GM19239 (cell line): ENCODE results near the gene COX6B1.
"Not testable (repeated sequence)": the region's sequence is repeated elsewhere in the genome, so short reads cannot be mapped to it uniquely, and the experiment has no call there.

Experiments
- DNase-seq: peaks from one replicate; pipeline ENCODE4 v3.0.0; 2011; ENCODE audit warnings: low spot score; ENCODE audit not compliant: insufficient read length
- FAIRE-seq: peaks from 2 replicates; lab custom pipeline; 2011; peaks lifted over from hg19 to GRCh38; lab: Jason Lieb, UNC

Gene COX6B1, protein sequence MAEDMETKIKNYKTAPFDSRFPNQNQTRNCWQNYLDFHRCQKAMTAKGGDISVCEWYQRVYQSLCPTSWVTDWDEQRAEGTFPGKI

DNA sequence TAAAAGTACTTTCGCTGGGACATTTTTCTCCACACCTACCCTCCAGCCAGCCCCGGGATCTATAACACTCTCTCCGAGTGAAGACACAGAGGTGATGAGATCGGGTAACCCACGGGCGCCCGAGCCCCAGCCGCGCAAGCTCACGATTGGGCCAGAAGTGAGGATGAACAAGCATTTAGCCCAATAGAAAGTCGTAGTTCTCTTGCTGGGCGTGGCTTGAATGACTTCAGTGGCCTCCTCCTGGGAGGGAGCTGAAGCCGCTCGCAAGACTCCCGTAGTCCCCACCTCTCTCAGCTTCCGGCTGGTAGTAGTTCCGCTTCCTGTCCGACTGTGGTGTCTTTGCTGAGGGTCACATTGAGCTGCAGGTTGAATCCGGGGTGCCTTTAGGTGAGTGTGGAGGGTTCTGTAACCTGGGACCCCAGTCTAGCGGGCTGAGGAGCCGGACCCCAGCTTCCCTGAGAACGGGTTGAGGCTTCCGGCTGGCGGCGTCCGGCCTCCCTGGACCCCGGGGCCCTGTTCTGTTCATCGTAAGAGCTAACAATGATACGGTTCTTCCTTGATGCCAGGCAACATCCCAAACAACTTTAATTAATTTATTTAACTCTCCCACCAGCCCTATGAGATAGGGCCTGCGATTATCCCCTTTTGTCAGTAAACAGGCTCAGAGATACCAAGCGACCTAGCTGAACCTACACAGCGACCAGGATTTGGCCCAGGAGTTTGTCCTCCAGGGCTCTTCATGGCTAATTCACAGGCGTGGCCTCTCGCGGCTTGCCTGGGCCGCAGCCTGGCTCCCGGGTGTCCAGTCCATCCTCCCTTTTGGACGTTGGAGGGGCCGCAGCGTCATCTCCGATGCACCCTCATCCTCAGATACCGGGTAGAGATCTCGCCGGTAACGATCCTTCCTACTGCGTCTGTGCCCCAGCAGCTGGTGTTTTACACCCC is at the start of gene COX6B1:
COX6B1 (plus strand) TSS at position 307 of the 945 bp plus-strand sequence. CDS start 2,921 bp downstream, outside the sequence.
- peak; percentile 97 for FAIRE-seq
- DNase-seq = peak; percentile 96

DNA sequence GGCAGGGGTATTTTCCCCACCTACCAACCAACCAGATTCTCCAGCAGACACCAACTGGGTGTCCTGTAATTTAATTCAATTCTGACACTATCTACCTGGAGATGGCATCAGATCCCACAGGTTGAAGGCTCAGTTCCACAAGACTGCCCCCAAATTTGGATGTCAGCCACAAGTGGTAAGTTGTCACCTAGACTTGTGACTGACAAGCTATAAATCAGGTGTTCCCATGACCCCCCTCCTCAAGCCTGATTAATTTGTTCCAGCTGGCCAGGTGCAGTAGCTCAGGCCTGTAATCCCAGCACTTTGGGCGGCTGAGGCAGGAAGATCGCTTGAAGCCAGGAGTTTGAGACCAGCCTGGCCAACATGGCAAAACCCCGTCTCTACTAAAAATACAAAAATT is 46.2 kb upstream of the COX6B1 start:
- DNase-seq (no peak), FAIRE-seq (no peak)

DNA sequence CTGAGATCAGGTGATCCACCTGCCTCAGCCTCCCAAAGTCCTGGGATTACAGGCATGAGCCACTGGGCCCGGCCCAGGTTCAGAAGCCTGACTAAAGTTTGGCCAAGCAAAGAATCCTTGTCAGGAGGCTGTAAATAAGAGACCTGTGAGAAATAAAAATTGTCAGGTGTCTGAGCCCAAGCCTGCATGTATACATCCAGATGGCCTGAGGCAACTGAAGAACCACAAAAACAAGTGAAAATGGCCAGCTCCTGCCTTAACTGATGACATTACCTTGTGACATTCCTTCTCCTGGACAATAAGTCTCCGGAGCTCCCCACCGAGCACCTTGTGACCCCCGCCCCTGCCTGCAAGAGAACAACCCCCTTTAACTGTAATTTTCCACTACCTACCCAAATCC is 43.7 kb upstream of the COX6B1 start:
- FAIRE-seq, DNase-seq: not testable (repeated sequence)

DNA sequence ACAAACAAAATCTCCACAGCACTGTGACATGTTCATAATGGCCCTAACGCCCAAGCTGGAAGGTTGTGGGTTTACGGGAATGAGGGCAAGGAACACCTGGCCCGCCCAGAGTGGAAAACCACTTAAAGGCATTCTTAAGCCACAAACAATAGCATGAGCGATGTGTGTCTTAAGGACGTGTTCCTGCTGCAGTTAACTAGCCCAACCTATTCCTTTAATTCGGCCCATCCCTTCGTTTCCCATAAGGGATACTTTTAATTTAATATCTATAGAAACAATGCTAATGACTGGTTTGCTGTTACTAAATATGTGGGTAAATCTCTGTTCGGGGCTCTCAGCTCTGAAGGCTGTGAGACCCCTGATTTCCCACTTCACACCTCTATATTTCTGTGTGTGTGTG is 41.0 kb upstream of the COX6B1 start:
- DNase-seq, FAIRE-seq: not testable (repeated sequence)

DNA sequence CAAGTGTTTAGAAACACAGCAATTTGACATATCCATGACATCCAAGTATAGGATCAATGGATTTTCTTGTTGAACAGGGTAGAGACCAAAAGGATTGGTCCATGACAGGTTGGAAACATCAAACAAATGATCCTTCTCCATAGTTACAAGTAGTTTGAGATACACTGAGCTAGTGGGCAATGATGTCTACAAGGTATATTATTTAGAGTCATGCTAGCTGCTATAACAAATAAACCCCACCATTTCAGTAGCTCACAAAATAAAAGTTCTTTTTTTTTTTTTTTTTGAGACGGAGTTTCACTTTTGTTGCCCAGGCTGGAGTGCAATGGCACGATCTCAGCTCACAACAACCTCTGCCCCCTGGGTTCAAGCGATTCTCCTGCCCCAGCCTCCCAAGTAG is 40.5 kb upstream of the COX6B1 start:
- FAIRE-seq (no peak), DNase-seq (no peak)

- DNase-seq = no peak
- peak; percentile 83 for FAIRE-seq
Observed at GRCh38 chr19:35608251-35608650, 39.9 kb upstream of the COX6B1 start.

DNA sequence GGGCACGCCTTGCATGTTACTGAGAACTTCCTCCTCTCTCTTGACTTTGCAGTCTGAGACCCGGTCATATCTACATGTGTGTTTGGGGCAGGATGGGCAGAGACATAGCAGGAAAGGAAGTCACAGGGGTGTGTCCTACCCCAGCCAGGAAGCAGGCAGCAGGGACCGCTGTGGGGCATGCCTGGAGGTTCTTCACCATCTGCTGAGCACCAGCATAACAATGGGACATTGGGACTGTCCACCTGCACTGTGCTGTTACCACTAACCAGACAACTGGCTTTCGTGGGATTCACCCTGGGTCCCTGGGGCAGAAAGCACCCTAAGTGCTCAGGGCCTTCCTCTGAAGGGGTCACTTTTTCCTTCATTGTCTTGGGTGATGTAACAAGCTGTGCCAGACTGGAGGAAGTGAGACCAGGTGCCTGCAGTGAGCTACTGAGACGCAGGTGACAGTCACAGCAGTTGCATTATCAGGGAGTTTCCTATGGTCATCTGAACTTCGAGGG is 38.2 kb upstream of the COX6B1 start:
- peak; percentile 72 for FAIRE-seq
- DNase-seq = peak; percentile 27

DNA sequence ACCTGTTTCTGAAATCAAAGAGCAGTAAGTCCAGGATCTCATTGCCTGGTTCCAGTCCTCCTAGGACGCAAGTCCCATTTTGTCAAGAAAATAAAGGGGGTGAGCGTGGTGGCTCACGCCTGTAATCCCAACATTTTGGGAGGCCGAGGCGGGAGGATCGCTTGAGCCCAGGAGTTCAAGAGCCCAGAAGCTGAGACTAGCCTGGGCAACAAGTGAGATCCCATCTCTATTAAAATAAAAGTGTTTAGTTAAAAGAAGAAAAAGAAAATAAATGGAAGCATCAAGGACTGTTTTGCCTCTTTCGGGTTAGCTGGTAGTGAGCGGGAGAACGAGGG is 35.9 kb upstream of the COX6B1 start:
- FAIRE-seq (no peak), DNase-seq (no peak)

DNA sequence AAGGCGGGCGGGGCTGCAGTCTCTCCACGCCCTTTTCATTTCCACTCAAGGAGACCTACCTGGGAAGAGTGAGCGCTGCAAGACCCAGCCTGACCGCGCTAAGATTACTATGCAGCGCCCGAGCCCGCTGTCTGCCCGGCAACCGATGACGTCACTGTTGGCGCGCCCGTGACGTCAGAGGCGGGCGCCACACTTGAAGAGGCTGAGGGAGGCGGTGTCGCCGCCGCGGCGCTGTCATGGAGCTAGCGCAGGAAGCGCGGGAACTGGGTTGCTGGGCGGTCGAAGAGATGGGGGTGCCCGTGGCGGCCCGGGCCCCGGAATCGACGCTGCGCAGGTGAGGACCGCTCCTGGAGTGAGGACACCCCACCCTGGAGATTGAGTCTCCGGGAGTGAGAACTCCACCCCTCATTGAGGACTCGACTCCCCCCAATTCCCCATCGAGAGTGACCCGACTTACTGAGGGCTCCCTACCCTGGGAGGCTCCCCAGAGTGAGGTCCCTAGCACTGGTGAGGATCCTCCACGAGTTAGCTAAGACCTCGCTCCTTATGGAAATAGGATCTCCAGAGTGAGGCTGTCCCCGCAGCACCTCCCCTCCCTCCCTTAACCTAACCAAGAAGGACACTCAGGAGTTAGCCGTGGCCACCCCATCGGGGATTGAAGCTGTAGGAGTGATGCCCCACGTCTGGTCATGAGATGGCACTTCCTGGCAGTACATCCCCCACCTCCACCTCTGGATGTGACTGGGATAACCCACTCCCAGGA is 35.4 kb upstream of the COX6B1 start, which contains the start of gene HAUS5:
HAUS5 (plus strand) TSS at position 177 of the 763 bp plus-strand sequence; CDS start at position 237, 60 bp downstream.
- FAIRE-seq (peak; percentile 99), DNase-seq (peak; percentile 91)

DNA sequence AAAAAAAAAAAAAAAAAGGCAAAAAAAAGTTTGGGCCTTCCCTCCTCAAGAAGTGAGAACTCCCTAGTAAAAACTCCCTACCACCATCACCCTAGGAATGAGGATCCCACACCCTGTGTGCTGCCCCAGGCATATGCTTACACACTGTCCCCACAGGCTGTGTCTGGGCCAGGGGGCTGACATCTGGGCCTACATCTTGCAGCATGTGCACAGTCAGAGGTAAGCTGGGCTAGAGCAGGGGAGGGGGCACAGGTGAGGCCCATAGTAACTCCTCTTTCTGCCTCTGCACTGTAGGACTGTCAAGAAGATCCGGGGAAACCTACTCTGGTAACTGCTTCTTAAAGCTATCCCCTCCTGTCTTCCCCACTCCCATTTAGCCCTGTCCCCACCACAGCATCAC is 34.5 kb upstream of the COX6B1 start:
- FAIRE-seq (no peak), DNase-seq (no peak)

- FAIRE-seq = no peak
- no peak for DNase-seq
Observed at GRCh38 chr19:35615036-35615435, 33.1 kb upstream of the COX6B1 start.

DNA sequence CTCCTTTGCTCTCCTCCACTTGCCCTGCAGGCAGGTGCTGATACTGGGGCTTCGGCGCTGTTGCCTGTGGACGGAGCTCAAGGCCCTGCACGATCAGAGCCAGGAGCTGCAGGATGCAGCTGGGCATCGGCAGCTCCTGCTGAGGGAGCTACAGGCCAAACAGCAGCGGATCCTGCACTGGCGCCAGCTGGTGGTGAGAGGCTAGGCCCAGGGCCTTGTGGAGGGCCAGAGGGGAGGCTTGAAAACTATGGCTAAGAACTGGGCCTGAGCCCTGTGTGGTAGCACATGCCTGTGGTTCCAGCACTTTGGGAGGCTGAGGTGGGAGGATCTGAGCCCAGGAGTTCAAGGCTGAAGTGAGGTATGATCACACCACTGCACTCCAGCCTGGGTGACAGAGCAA is 29.3 kb upstream of the COX6B1 start:
- DNase-seq (no peak), FAIRE-seq (no peak)

GRCh38 chr19:35619290-35619923 is 28.7 kb upstream of the COX6B1 start:
- FAIRE-seq = no peak
- no peak for DNase-seq

DNA sequence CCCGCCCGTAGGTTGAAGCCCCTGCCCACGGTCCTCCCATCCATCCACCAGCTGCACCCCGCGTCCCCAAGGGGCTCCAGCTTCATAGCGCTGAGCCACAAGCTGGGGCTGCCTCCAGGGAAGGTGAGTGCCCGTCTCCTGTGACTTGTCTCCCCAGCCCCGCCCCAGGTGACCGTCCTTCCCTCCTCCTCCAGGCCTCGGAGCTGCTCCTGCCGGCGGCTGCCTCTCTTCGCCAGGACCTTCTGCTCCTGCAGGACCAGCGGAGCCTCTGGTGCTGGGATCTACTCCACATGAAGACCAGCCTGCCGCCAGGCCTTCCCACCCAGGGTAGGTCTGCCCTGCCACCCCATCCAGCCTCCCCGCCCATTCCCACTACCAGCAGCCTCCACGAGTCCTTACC is 28.1 kb upstream of the COX6B1 start:
- no peak for DNase-seq
- FAIRE-seq = no peak

DNA sequence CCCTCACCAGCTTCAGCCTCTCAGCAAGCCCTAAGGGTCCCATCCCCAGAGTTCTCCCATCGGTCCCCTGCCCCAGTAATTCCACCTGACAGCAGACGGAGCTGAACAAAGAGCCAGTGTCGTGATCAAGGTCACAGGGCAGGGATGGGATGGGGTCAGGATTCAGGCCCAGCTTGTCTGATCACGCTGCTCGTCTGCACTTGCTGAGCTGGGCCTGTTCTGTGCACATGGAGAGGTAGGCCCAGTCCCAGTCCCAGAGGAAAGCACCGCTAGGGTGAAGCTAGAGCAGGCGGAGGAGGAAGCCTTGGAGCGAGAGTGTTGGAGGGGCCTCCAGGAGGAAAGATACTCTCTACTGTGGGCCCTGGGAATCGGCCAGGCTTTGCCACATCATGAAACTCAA is 26.4 kb upstream of the COX6B1 start:
- FAIRE-seq (no peak), DNase-seq (no peak)

GRCh38 chr19:35622750-35623149 is 25.4 kb upstream of the COX6B1 start:
- DNase-seq (no peak), FAIRE-seq (no peak)

DNA sequence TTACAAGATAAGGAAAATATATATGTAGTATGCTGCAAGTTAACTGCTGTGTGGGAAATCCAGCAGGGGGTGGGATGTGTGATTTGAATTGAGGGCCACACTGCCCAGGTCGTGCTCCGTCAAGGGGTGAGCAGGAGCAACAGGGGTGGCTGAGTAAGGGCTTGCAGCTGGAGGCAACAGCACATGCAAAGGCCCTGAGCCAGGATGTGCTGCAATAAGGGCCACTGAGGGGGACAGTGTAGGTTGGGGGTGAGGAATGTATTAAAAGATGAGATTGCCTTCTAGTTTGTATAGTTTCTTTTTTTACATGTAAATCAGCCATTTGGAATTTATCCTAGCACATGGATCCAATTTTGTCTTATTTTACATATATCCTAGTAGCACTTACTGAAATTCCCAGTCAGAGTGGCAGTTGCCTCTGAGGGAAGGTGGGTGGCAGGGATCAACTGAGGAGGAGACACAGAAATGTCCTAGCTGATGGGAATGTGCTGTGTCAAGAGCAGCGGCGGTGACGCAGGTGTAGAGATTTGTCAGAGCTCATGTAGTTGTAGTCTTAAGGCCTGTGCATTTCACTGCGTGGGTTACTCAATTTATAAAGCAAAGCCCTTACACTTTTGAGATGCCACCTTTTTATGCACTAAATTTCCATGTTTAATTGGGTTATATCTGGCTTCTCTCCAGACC is 24.7 kb upstream of the COX6B1 start:
- FAIRE-seq (no peak), DNase-seq (no peak)

GRCh38 chr19:35628264-35628564 is 19.9 kb upstream of the COX6B1 start:
- DNase-seq (no peak), FAIRE-seq (no peak)

DNA sequence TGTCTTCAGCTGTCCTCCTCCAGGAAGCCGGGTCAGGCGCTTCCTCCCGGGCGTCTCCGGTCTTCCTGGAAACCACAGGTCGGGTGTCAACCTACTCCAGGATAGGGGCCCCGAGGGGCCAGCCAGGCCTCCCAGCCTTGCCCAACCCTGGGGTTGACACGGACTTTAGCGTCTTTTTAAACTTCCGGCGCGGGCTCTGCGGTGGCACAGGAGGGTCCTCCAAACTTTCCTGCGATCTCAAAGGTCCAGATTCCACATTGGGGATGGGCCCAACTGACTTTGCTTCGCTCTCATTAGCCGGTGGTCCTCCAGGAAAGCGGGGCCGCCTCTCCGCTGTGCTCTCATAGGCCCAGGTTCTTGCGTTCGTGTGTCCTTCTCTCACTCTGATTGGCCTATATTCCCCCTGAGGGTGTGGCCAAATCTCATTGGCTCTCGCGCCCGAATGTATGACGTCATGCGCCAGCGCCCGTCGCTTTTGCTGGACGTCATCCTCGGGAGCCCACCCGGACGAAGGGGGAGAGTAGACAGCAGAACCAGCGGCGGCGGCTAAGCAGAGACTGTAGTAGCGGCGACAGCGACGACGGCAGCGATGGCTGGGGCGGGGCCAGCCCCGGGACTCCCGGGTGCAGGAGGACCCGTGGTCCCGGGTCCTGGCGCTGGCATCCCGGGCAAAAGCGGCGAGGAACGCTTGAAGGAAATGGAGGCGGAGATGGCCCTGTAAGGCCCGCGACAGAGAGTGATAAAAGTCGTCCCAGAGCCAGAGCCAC is 19.4 kb upstream of the COX6B1 start, which contains the start of gene RBM42:
RBM42 (plus strand) TSS at position 472 of the 767 bp plus-strand sequence; CDS start at position 590, 118 bp downstream.
- FAIRE-seq (peak; percentile 99), DNase-seq (peak; percentile 99)
